ENCODE results near the gene SERPINF2.
"Not testable (repeated sequence)": the region's sequence is repeated elsewhere in the genome, so short reads cannot be mapped to it uniquely, and the experiment has no call there.

SERPINF2 gene

DNA sequence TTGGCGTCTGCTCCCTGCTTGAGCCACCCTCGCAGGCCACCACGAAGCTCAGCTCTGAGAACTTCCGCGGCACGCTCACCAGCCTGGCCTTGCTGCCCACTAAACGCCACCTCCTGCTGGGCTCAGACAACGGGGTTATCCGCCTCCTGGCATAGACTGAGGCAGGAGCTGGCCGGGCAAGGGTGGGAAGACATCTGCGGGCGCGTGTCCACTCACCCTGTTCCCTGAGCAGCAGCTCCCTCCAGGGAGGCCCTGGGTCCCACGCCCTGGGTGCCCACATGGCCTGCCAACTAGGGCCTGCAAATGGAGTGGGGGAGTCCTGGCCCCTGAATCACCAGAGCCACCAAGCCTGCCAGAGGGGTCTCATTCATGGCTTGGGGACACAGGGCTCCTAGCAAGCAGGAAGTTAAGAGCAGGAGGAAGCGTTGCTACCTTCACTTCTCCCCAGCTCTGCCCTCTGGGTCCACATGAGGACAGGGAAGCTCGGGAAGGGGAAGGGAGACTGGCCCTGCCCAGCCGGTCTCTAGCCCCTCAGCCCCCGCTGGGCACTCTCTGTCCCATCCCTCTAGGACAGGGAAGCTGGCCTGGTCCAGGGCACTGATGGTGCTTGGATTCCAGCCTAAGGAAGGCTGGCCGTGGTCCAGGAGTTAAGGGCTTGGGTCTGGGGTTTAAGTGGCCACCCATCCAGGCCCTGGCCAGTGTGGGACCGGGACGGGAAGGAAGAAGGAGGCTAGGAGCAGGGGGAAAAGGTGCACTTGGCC is 5.0 kb upstream of the SERPINF2 start:
- Histone ChIP-seq H3K9me3 (ENCODE audit: control insufficient read depth in 1 of 2, low read length in 2 of 2) (no peaks in the 10 kb centered on the region), H3K27ac (ENCODE audit: low read length) (no peak overlapping the region), H3K4me1 (ENCODE audit: control insufficient read depth in 1 of 2, insufficient read depth in 2 of 2, low read length in 2 of 2) (peaks cover 0 to 12% of the 10 kb centered on the region in 2 donors), H3K4me3 (ENCODE audit: low read depth in 1 of 2, low read length in 2 of 2) (no peak overlapping the region), H3K36me3 (ENCODE audit: control insufficient read depth in 1 of 2, insufficient read depth in 2 of 2, low read length in 2 of 2) (peaks cover 0 to 39% of the 10 kb centered on the region in 2 donors), H3K27me3 (ENCODE audit: low read depth, low read length) (no peaks in the 10 kb centered on the region)

- H3K9me3 ChIP-seq (ENCODE audit: control insufficient read depth in 1 of 2, low read length in 2 of 2); H3K4me1 ChIP-seq (ENCODE audit: control insufficient read depth in 1 of 2, insufficient read depth in 2 of 2, low read length in 2 of 2); H3K4me3 ChIP-seq (ENCODE audit: low read depth in 1 of 2, low read length in 2 of 2); H3K27me3 ChIP-seq (ENCODE audit: low read depth, low read length); H3K27ac ChIP-seq (ENCODE audit: low read length): not testable (repeated sequence)
- peaks cover 0 to 15% of the 10 kb centered on the region in 2 donors for H3K36me3 ChIP-seq (ENCODE audit: control insufficient read depth in 1 of 2, insufficient read depth in 2 of 2, low read length in 2 of 2)
These were observed 772 bp upstream of the SERPINF2 start for GRCh38 chr17:1741899-1742298.

DNA sequence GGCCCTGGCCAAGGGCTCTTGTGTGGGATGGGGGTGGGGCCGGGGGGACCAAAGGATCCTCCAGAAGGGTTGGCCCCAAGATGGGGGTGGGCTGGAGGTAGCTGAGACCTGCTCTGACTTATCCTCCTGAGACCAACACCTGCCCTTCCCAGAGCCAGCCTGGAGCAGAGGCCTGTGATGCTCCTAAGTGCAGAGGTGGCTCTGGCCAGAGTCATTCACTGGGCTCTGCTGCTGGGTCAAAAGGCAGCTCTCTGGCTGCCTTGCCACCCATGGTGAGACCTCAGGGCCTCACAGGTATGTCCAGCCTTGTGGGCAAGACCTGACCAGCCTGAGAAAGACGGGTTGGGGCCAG is 393 bp downstream of the SERPINF2 start:
- H3K4me3 ChIP-seq (ENCODE audit: low read depth in 1 of 2, low read length in 2 of 2) = no peak overlapping the region
- H3K9me3 ChIP-seq (ENCODE audit: control insufficient read depth in 1 of 2, low read length in 2 of 2) = no peaks in the 10 kb centered on the region
- H3K27me3 ChIP-seq (ENCODE audit: low read depth, low read length) = no peaks in the 10 kb centered on the region
- no peak overlapping the region for H3K27ac ChIP-seq (ENCODE audit: low read length)
- H3K36me3 ChIP-seq (ENCODE audit: control insufficient read depth in 1 of 2, insufficient read depth in 2 of 2, low read length in 2 of 2) = peaks cover 0 to 3% of the 10 kb centered on the region in 2 donors
- H3K4me1 ChIP-seq (ENCODE audit: control insufficient read depth in 1 of 2, insufficient read depth in 2 of 2, low read length in 2 of 2) = no peaks in the 10 kb centered on the region

DNA sequence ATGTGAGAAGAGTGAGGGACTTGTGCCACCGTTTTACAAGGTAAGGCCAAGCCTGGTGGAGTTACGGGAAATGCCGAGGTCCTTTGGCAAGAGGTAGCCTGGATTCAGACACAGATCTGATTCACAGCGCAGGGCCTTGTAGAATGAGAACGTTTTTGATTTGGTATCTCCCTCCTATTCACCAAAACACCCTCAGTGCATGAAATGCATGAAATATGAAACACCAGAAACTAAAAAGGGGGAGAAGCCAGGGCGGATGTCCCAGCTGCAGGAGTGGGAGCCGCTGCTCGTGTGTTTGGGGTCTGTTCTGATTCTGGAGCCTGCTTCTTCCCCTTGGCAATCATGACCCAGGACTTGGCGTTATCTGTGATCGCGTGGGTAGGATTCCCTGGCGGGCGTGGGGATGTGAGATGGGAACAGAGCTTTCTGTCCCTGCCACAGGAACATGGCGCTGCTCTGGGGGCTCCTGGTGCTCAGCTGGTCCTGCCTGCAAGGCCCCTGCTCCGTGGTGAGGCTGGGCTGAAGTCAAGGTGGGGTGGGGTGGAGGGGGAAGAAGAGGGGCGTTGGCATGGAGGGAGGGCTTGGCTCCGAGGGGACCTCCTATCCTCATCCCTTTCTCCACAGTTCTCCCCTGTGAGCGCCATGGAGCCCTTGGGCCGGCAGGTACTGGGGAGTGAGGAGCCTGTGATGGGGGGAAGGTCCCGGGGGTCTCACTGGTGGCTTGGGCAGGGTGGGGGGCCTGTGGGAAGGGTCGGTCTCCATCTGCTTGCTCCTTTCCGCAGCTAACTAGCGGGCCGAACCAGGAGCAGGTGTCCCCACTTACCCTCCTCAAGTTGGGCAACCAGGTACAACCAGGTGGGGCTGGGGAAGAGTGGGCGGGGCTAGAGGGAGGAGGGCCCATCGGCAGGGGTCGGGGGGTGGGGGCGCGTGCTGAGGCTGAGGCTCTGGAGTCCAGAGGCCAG is 2.2 kb downstream of the SERPINF2 start:
- Histone ChIP-seq H3K27me3 (ENCODE audit: low read depth, low read length) (no peaks in the 10 kb centered on the region), H3K4me1 (ENCODE audit: control insufficient read depth in 1 of 2, insufficient read depth in 2 of 2, low read length in 2 of 2) (no peaks in the 10 kb centered on the region), H3K27ac (ENCODE audit: low read length) (no peak overlapping the region), H3K4me3 (ENCODE audit: low read depth in 1 of 2, low read length in 2 of 2) (no peak overlapping the region), H3K9me3 (ENCODE audit: control insufficient read depth in 1 of 2, low read length in 2 of 2) (no peaks in the 10 kb centered on the region), H3K36me3 (ENCODE audit: control insufficient read depth in 1 of 2, insufficient read depth in 2 of 2, low read length in 2 of 2) (no peaks in the 10 kb centered on the region)

DNA sequence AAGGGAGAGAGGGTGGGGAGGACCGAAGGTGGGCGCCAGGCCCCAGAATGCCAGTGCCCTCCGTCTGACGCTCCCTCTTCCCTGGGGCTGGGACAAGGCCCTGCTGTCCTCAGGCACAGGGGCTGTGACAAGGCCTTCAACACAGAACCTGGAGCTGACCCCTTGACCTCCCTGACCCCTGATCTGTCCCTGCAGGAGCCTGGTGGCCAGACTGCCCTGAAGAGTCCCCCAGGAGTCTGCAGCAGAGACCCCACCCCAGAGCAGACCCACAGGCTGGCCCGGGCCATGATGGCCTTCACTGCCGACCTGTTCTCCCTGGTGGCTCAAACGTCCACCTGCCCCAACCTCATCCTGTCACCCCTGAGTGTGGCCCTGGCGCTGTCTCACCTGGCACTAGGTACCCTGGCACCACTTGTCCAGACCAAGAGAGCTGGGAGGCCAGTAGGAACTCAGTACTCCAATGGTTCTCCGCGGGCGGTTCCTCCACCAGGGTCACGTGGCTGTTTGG is 2.9 kb downstream of the SERPINF2 start:
- H3K4me3 ChIP-seq (ENCODE audit: low read depth in 1 of 2, low read length in 2 of 2) = no peak overlapping the region
- H3K27ac ChIP-seq (ENCODE audit: low read length) = no peak overlapping the region
- H3K36me3 ChIP-seq (ENCODE audit: control insufficient read depth in 1 of 2, insufficient read depth in 2 of 2, low read length in 2 of 2) = no peaks in the 10 kb centered on the region
- no peaks in the 10 kb centered on the region for H3K27me3 ChIP-seq (ENCODE audit: low read depth, low read length)
- no peaks in the 10 kb centered on the region for H3K9me3 ChIP-seq (ENCODE audit: control insufficient read depth in 1 of 2, low read length in 2 of 2)
- H3K4me1 ChIP-seq (ENCODE audit: control insufficient read depth in 1 of 2, insufficient read depth in 2 of 2, low read length in 2 of 2) = no peaks in the 10 kb centered on the region

DNA sequence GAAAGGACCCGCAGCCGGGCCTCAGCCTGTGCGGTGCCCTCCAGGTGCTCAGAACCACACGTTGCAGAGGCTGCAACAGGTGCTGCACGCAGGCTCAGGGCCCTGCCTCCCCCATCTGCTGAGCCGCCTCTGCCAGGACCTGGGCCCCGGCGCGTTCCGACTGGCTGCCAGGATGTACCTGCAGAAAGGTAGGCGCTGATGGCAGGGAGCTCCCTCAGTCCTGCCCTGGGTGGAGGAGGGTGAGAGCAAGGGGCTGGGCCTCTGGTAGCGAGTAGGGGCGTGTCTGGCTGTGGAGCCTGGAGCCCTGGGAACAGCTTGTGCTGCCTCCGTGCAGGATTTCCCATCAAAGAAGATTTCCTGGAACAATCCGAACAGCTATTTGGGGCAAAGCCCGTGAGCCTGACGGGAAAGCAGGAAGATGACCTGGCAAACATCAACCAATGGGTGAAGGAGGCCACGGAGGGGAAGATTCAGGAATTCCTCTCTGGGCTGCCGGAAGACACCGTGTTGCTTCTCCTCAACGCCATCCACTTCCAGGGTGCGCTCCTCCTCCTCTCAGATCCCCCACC is 4.4 kb downstream of the SERPINF2 start:
- Histone ChIP-seq H3K27me3 (ENCODE audit: low read depth, low read length) (no peaks in the 10 kb centered on the region), H3K36me3 (ENCODE audit: control insufficient read depth in 1 of 2, insufficient read depth in 2 of 2, low read length in 2 of 2) (no peaks in the 10 kb centered on the region), H3K27ac (ENCODE audit: low read length) (no peak overlapping the region), H3K4me3 (ENCODE audit: low read depth in 1 of 2, low read length in 2 of 2) (no peak overlapping the region), H3K4me1 (ENCODE audit: control insufficient read depth in 1 of 2, insufficient read depth in 2 of 2, low read length in 2 of 2) (no peaks in the 10 kb centered on the region), H3K9me3 (ENCODE audit: control insufficient read depth in 1 of 2, low read length in 2 of 2) (no peaks in the 10 kb centered on the region)

DNA sequence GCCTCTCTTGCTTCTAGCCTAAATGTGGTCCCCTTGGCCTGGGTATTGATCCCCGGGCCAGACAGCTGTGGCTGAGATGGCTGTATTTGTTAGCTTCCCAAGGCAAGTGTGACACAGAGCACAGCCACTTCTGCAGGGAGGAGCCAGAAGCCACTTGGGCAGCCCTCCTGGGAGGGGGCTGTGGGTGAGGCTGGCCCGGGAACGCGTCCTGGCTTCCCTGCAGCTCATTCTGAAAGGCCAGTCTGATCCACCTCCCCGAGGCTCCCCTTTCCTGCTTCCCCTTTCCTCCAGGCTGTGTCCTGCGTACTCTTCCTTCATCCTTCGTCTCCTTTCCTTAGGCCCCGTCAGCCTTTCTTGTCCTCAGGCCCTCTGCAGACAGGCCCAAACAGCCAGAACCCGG is 8.0 kb downstream of the SERPINF2 start:
- H3K9me3 ChIP-seq (ENCODE audit: control insufficient read depth in 1 of 2, low read length in 2 of 2) = no peaks in the 10 kb centered on the region
- no peaks in the 10 kb centered on the region for H3K4me1 ChIP-seq (ENCODE audit: control insufficient read depth in 1 of 2, insufficient read depth in 2 of 2, low read length in 2 of 2)
- no peak overlapping the region for H3K27ac ChIP-seq (ENCODE audit: low read length)
- H3K4me3 ChIP-seq (ENCODE audit: low read depth in 1 of 2, low read length in 2 of 2) = no peak overlapping the region
- no peaks in the 10 kb centered on the region for H3K36me3 ChIP-seq (ENCODE audit: control insufficient read depth in 1 of 2, insufficient read depth in 2 of 2, low read length in 2 of 2)
- H3K27me3 ChIP-seq (ENCODE audit: low read depth, low read length) = no peaks in the 10 kb centered on the region

DNA sequence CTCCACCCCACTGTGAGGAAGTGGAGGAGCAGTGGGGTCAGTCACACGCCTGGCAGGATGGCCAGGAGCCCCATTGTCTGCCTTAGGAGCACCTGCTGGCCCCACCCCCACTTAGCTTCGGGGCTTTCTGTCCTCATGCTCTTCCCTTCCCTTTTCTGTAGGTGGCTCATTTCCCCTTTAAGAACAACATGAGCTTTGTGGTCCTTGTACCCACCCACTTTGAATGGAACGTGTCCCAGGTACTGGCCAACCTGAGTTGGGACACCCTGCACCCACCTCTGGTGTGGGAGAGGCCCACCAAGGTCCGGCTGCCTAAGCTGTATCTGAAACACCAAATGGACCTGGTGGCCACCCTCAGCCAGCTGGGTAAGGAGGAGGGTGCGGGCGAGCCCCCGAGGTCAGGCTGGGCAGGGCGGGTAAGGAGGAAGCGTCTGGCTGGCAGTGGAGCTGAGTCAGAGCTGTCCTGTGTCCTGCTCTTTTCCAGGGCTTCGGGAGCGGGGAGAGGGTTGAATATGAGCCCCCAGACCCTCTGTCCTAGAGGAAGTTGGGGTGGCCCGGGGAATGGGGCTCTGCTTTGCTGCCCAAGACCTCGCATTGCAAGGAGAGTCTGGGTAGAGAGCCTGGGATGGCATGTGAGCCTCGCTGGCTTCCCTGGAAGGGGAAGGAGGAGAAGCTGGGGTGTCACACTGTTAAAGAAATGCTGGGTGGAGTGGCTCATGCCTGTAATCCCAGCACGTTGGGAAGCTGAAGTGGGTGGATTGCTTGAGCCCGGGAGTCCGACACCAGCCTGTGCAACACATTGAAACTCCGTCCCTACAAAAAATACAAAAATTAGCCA is 10.0 kb downstream of the SERPINF2 start:
- Histone ChIP-seq H3K27ac (ENCODE audit: low read length) (no peak overlapping the region), H3K36me3 (ENCODE audit: control insufficient read depth in 1 of 2, insufficient read depth in 2 of 2, low read length in 2 of 2) (no peaks in the 10 kb centered on the region), H3K9me3 (ENCODE audit: control insufficient read depth in 1 of 2, low read length in 2 of 2) (no peaks in the 10 kb centered on the region), H3K4me1 (ENCODE audit: control insufficient read depth in 1 of 2, insufficient read depth in 2 of 2, low read length in 2 of 2) (no peaks in the 10 kb centered on the region), H3K4me3 (ENCODE audit: low read depth in 1 of 2, low read length in 2 of 2) (no peak overlapping the region), H3K27me3 (ENCODE audit: low read depth, low read length) (no peaks in the 10 kb centered on the region)

- H3K9me3 ChIP-seq (ENCODE audit: control insufficient read depth in 1 of 2, low read length in 2 of 2) = no peaks in the 10 kb centered on the region
- no peak overlapping the region for H3K4me3 ChIP-seq (ENCODE audit: low read depth in 1 of 2, low read length in 2 of 2)
- H3K4me1 ChIP-seq (ENCODE audit: control insufficient read depth in 1 of 2, insufficient read depth in 2 of 2, low read length in 2 of 2) = no peaks in the 10 kb centered on the region
- H3K27me3 ChIP-seq (ENCODE audit: low read depth, low read length) = no peaks in the 10 kb centered on the region
- H3K27ac ChIP-seq (ENCODE audit: low read length) = no peak overlapping the region
- no peaks in the 10 kb centered on the region for H3K36me3 ChIP-seq (ENCODE audit: control insufficient read depth in 1 of 2, insufficient read depth in 2 of 2, low read length in 2 of 2)
These were observed 11.2 kb downstream of the SERPINF2 start for GRCh38 chr17:1753767-1754429.

DNA sequence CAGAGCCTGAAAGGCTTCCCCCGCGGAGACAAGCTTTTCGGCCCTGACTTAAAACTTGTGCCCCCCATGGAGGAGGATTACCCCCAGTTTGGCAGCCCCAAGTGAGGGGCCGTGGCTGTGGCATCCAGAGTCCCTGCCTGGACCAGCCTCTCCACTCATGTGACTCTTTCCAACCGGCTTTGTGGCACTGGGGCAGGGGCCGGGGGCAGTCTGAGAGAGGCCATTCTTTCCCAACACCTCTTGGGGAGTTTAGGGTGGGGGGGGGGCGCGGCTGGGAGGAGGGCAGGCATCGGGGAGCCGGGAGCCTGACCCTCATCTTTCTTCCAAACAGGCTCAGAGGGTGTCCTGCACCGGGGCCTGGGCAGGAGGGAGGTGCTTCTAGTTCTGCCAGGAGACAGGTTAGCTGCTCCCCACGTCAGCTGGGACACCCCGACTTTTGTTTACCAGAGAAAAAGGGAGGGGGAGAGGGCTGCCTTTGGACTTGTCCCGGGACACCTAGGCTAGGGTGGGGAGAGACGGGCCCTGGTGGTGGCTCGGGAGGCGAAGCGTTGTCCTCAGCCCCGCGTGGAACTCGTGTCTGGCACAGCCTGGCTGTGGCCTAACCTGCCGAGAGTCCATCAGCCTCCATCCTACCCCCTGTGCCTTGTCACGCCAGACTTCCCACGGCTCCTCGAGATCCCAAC is 11.9 kb downstream of the SERPINF2 start:
- H3K4me3 ChIP-seq (ENCODE audit: low read depth in 1 of 2, low read length in 2 of 2) = no peak overlapping the region
- no peaks in the 10 kb centered on the region for H3K4me1 ChIP-seq (ENCODE audit: control insufficient read depth in 1 of 2, insufficient read depth in 2 of 2, low read length in 2 of 2)
- no peaks in the 10 kb centered on the region for H3K36me3 ChIP-seq (ENCODE audit: control insufficient read depth in 1 of 2, insufficient read depth in 2 of 2, low read length in 2 of 2)
- H3K27me3 ChIP-seq (ENCODE audit: low read depth, low read length) = no peaks in the 10 kb centered on the region
- no peak overlapping the region for H3K27ac ChIP-seq (ENCODE audit: low read length)
- H3K9me3 ChIP-seq (ENCODE audit: control insufficient read depth in 1 of 2, low read length in 2 of 2) = no peaks in the 10 kb centered on the region

Data from muscle layer of duodenum (tissue), 2 donors.